IPS-15b (cell line): Measurements from ENCODE around the gene COL23A1.

Source experiments
- H3K27me3 ChIP-seq: one replicate; pipeline ENCODE4 v1.6.1; 2013; ENCODE audit warnings: low read length; ENCODE audit not compliant: control insufficient read depth, insufficient read depth
- H3K36me3 ChIP-seq: one replicate; pipeline ENCODE4 v1.6.1; 2013; ENCODE audit warnings: low read length; ENCODE audit not compliant: control insufficient read depth, insufficient read depth
- H3K4me1 ChIP-seq: one replicate; pipeline ENCODE4 v1.6.1; 2013; ENCODE audit warnings: mild to moderate bottlenecking, low read length; ENCODE audit not compliant: control insufficient read depth, insufficient read depth
- H3K4me3 ChIP-seq: one replicate; pipeline ENCODE4 v1.5.1; 2013; ENCODE audit warnings: low read depth, low read length
- H3K9ac ChIP-seq: one replicate; pipeline ENCODE4 v1.6.1; 2013; ENCODE audit warnings: low read depth, mild to moderate bottlenecking, low read length
- H3K9me3 ChIP-seq: one replicate; pipeline ENCODE4 v1.6.1; 2013; ENCODE audit warnings: mild to moderate bottlenecking, low read length; ENCODE audit not compliant: control insufficient read depth, insufficient read depth

Gene COL23A1

DNA sequence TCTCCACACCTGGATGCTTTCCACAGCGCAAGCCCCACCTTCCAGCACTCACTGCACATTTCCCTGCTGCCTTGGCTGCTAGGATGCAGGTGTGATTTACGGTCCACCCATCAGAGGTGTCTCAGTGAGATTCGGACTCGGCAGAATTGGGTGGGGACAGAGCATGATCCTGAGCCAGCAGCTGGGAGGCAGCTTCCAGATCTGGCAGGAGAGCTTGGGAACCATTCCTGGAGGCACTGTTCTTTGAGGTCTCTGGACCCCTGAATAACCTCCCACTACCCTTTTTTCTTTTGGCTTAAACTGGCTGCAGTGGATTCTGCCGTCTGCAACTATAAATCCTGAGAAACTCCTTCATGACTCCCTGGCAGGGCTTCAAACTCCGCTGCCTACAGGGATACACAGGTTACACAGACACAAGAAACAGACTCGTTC, 258.0 kb downstream of the COL23A1 start:
- no peaks in the 10 kb centered on the region for H3K27me3 ChIP-seq
- H3K4me1 ChIP-seq: no peaks in the 10 kb centered on the region
- H3K4me3 ChIP-seq: no peak overlapping the region
- no peak overlapping the region for H3K9ac ChIP-seq
- no peaks in the 10 kb centered on the region for H3K36me3 ChIP-seq
- no peaks in the 10 kb centered on the region for H3K9me3 ChIP-seq

GRCh38 chr5:178331491-178331996, 258.6 kb downstream of the COL23A1 start:
- H3K4me1 ChIP-seq: no peaks in the 10 kb centered on the region
- H3K4me3 ChIP-seq: no peak overlapping the region
- H3K9ac ChIP-seq: no peak overlapping the region
- no peaks in the 10 kb centered on the region for H3K27me3 ChIP-seq
- no peaks in the 10 kb centered on the region for H3K36me3 ChIP-seq
- no peaks in the 10 kb centered on the region for H3K9me3 ChIP-seq

DNA sequence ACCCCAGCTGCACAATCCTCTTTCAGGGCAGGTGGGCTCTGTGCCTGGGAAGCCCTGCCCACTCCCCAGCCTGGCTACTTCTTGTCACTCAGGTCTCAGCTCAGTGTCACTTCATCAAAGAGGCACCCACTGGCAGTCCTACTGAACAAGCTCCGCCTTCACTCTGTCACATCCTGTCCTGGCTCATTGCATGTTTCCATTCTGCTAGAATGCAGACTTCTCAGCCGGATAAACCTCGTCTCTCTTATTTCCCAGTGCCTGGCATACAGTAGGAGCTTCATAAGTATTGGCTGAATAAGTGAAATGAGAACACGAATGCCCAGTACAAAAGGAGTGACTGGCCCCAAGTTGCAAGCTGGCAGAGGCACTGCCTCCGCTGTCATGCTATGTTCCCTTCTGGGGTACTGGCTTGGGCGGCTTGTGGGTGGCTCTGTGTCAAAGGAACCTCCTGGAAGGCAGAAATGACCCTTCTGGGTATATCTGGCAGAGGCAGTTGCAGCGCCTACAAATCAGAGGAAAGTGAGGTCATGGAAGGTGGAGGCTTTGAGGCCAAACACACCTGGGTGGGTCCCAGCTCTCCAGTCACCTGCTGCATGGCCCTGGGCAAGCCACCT, 259.3 kb downstream of the COL23A1 start:
- Histone ChIP-seq H3K4me3 (no peak overlapping the region), H3K27me3 (no peaks in the 10 kb centered on the region), H3K9ac (no peak overlapping the region), H3K4me1 (no peaks in the 10 kb centered on the region), H3K9me3 (no peaks in the 10 kb centered on the region), H3K36me3 (no peaks in the 10 kb centered on the region)

- no peak overlapping the region for H3K9ac ChIP-seq
- no peaks in the 10 kb centered on the region for H3K27me3 ChIP-seq
- no peaks in the 10 kb centered on the region for H3K9me3 ChIP-seq
- no peak overlapping the region for H3K4me3 ChIP-seq
- no peaks in the 10 kb centered on the region for H3K4me1 ChIP-seq
- no peaks in the 10 kb centered on the region for H3K36me3 ChIP-seq
Measured at GRCh38 chr5:178328826-178329730, 261.1 kb downstream of the COL23A1 start.

- Histone ChIP-seq H3K4me3 (no peak overlapping the region), H3K27me3 (no peaks in the 10 kb centered on the region), H3K36me3 (no peaks in the 10 kb centered on the region), H3K4me1 (no peaks in the 10 kb centered on the region), H3K9me3 (no peaks in the 10 kb centered on the region), H3K9ac (no peak overlapping the region)
Measured at GRCh38 chr5:178327931-178328711, 262.1 kb downstream of the COL23A1 start.

- no peaks in the 10 kb centered on the region for H3K27me3 ChIP-seq
- H3K9ac ChIP-seq: no peak overlapping the region
- H3K4me3 ChIP-seq: no peak overlapping the region
- H3K9me3 ChIP-seq: no peaks in the 10 kb centered on the region
- no peaks in the 10 kb centered on the region for H3K36me3 ChIP-seq
- no peaks in the 10 kb centered on the region for H3K4me1 ChIP-seq
Measured at GRCh38 chr5:178327446-178327845, 262.7 kb downstream of the COL23A1 start.

GRCh38 chr5:178326374-178326715, 263.8 kb downstream of the COL23A1 start:
- no peak overlapping the region for H3K9ac ChIP-seq

GRCh38 chr5:178325679-178326373, 264.4 kb downstream of the COL23A1 start:
- Histone ChIP-seq H3K9me3 (no peaks in the 10 kb centered on the region), H3K36me3 (no peaks in the 10 kb centered on the region), H3K9ac (no peak overlapping the region), H3K4me1 (no peaks in the 10 kb centered on the region), H3K4me3 (no peak overlapping the region), H3K27me3 (no peaks in the 10 kb centered on the region)

More at GRCh38 chr5:178326374-178326715, 263.8 kb downstream of the COL23A1 start:
- no peaks in the 10 kb centered on the region for H3K9me3 ChIP-seq
- H3K4me3 ChIP-seq: no peak overlapping the region
- no peaks in the 10 kb centered on the region for H3K36me3 ChIP-seq
- no peaks in the 10 kb centered on the region for H3K27me3 ChIP-seq
- H3K4me1 ChIP-seq: no peaks in the 10 kb centered on the region

- H3K9ac ChIP-seq: no peak overlapping the region
- H3K27me3 ChIP-seq: no peaks in the 10 kb centered on the region
- no peaks in the 10 kb centered on the region for H3K9me3 ChIP-seq
- no peaks in the 10 kb centered on the region for H3K4me1 ChIP-seq
- H3K4me3 ChIP-seq: no peak overlapping the region
- H3K36me3 ChIP-seq: no peaks in the 10 kb centered on the region
Measured at GRCh38 chr5:178325311-178325678, 264.9 kb downstream of the COL23A1 start.

DNA sequence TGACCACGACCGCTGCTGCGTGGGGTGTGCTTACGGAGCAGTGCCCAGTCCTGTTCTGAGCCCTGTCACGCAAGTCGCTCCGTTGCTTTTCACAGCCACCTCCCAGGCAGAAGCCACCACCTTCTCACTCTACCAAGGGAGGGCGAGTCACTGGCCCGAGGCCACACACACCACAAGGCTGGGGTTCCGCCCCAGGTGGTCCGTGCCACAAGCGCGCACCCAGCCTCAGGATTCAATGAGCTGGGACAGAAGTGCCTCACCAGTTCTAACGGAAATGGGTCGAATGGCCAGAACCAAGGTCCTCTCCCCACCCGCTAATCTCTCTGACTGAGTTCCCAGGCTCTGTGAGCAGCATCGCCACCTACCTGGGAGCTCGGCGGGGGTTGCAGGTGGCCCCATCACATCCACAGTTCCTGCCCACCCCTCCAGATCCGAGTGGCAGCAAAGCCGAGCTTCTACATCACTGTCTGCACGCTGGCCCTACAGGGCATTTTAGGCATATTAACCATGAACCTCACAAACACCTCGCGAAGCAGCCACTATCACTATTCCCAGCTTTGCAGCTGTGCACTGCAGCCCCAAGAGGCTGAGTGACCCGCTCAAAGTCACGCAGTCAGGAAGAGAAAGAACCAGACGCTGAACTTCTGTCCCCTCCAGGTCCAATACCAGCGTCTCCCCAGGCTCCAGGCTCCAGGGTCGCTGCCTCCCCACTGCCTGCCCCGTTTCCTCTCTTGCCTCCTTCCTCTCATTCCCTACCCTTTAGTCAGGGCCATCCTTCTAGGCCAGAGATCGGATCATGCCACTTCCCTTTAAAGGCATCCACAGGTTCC, 265.5 kb downstream of the COL23A1 start:
- no peak overlapping the region for H3K9ac ChIP-seq
- no peaks in the 10 kb centered on the region for H3K36me3 ChIP-seq
- no peaks in the 10 kb centered on the region for H3K27me3 ChIP-seq
- no peaks in the 10 kb centered on the region for H3K9me3 ChIP-seq
- H3K4me3 ChIP-seq: no peak overlapping the region
- H3K4me1 ChIP-seq: no peaks in the 10 kb centered on the region
